ENCODE measurements around the gene SPINK7.

Gene SPINK7

DNA sequence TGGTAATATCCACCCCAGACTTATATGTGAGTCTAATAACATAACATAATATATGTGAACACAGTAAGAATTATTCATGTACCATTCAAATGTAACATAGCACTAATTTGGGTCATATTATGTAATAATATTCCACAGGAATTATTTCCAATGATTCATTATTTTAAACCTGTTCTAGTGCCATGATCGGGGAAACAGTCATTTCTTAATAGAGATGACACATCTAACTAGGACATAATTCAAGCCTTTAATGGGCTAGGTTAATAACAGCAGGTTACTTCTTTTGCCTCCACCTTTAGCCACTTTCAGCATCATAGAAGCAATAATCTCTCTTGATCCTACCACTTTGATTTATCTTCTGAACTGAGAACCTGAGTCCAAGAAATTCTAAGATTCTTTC, 35.5 kb downstream of the SPINK7 start:
- DNase-seq: no peak

DNA sequence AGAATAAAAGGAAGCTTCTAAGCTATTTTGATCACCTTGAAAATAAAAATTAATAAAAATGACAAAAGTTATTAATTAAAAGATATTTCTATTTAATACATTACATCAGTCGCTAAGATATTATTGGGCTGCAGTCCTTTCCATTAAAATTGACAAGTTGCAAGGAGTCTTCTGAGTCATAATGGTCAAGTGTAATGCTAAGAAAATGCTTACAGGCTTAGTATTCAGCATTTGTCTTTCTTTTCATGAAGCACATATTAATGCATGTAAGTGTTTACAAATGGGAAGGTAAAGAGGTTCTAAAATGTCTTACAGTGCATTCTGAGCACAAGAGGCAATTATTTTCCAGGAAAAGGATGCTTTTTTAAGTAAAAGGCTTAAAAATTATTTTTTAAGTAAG, 40.5 kb downstream of the SPINK7 start:
- DNase-seq: no peak

DNA sequence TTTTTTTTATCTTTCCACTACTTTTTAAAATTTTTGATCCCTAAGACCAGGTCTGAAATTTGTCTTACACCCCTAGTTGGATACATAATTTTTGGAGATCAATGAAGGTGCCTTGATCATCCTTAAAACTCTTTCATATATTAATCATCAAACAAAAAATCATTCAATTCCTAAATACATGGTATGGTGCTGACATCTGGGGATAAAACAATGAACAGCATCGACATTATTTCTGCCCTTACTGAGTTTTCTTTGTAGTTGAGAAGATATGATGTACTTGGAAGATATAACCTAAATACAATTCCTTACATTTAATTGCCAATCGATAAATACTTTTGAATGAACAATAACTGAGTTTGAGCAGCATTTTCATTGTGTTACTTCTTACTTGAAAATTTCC, 41.4 kb downstream of the SPINK7 start:
- no peak for DNase-seq

DNA sequence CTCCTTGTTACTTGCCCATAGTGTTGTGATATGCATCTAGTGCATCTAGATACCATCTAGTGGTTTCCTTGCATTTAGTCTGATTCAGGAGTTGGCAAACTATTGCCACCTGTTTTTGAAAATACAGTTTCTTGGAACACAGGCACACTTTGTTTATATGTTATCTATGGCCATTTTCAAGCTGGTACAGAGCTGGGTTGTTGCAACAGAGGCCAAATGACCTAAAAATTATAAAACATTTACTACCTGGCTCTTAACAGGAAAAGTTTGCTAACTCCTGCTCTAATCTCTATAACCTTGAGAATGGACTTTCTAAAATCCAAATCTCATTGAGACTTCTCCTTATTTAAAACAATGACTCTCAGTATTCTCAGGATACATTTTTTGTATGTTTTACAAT, 52.1 kb downstream of the SPINK7 start:
- no peak for DNase-seq

Measured in activated effector memory CD4-positive, alpha-beta T cell treated with anti-CD3 and anti-CD28 coated beads, Interleukin-2, amount 50 U/mL, for 16 hours (primary cell).